A549 (cell line): ENCODE measurements around the gene BCL2. TPM values are rescaled to one million over a fixed set of nuclear protein-coding genes. Genes with fewer than 3 reads are reported as not detected.

Experiments
- ATAC-seq, 2 experiments: fragments of 200-7000 bp in 1 of 2; fragments of >200 bp in 1 of 2; cut with Nextera tagmentation in 1 of 2; cut with Tn5 transposase in 1 of 2; 3 replicates each; pipeline versions ENCODE4 v1.8.0 to v1.9.1; 2018 to 2020; ENCODE audit warnings: mild to moderate bottlenecking in 1 of 2, moderate library complexity in 1 of 2
- CTCF ChIA-PET: fragments of 300-600 bp; sonication (Branson Sonifier 250); formaldehyde crosslinking; extraction: SDS; loops from one replicate; lab custom pipeline; 2021; ENCODE audit warnings: antibody characterized with exemption, inconsistent platforms; lab: Yijun Ruan, JAX
- POLR2A ChIA-PET: fragments of 350-600 bp; formaldehyde crosslinking; extraction: SDS; loops from one replicate; lab custom pipeline; 2021; ENCODE audit warnings: antibody characterized with exemption, inconsistent platforms; lab: Yijun Ruan, JAX
- DNase-seq, 2 experiments: peaks; one replicate each; pipeline versions ENCODE4 v3.0.0 to v3.0.0-alpha.2; 2011 to 2016; ENCODE audit warnings: low read depth in 1 of 2, low spot score in 1 of 2
- FAIRE-seq: peaks from 2 replicates; lab custom pipeline; 2011; peaks lifted over from hg19 to GRCh38; lab: Jason Lieb, UNC
- H3K27ac ChIP-seq, 2 experiments: fragments of >200 bp; sonication (Bioruptor Twin); formaldehyde crosslinking; 3 replicates each; pipeline ENCODE4 v1.5.1; 2016 to 2017
- H3K4me1 ChIP-seq: fragments of >200 bp; sonication (Bioruptor Twin); formaldehyde crosslinking; 3 replicates; pipeline ENCODE4 v1.6.1; 2016
- H3K4me2 ChIP-seq: fragments of >200 bp; sonication (Bioruptor Twin); formaldehyde crosslinking; 3 replicates; pipeline ENCODE4 v1.6.1; 2016
- H3K4me3 ChIP-seq: fragments of >200 bp; sonication (Bioruptor Twin); formaldehyde crosslinking; 3 replicates; pipeline ENCODE4 v1.5.1; 2016
- H3K9me3 ChIP-seq: fragments of >200 bp; sonication (Bioruptor Twin); formaldehyde crosslinking; 3 replicates; pipeline ENCODE4 v1.6.1; 2016
- CEBPB ChIP-seq, 2 experiments: fragments of >200 bp in 1 of 2; sonication (Bioruptor Twin) in 1 of 2; formaldehyde crosslinking in 1 of 2; IDR thresholded peaks; 2 replicates each; pipeline ENCODE4 v1.6.1; 2012 to 2016
- CHD2 ChIP-seq: fragments of 150-350 bp; IDR thresholded peaks from 2 replicates; pipeline ENCODE4 v1.6.1; 2014; ENCODE audit warnings: low read length; ENCODE audit not compliant: partially characterized antibody
- CHD4 ChIP-seq: fragments of 200-600 bp; sonication (generic); IDR thresholded peaks from 2 replicates; pipeline ENCODE4 v1.6.1; 2016; ENCODE audit warnings: antibody characterized with exemption, mild to moderate bottlenecking, borderline replicate concordance
- EHMT2 ChIP-seq: fragments of 200-600 bp; sonication (generic); IDR thresholded peaks from 2 replicates; pipeline ENCODE4 v1.6.1; 2016; ENCODE audit warnings: antibody characterized with exemption, low read depth, mild to moderate bottlenecking, moderate library complexity
- ESRRA ChIP-seq: fragments of 150-350 bp; IDR thresholded peaks from 2 replicates; pipeline ENCODE4 v1.6.1; 2014; ENCODE audit warnings: mild to moderate bottlenecking, low read length, borderline replicate concordance
- FOSB ChIP-seq: fragments of 250-450 bp; sonication (Bioruptor Pico); IDR thresholded peaks from 2 replicates; pipeline ENCODE4 v1.5.0; 2020; ENCODE audit warnings: mild to moderate bottlenecking, moderate library complexity
- FOSL2 ChIP-seq, 2 experiments: fragments of 450-650 bp in 1 of 2; fragments of >200 bp in 1 of 2; sonication (Bioruptor Twin) in 1 of 2; formaldehyde crosslinking; IDR thresholded peaks; 2 replicates each; pipeline versions ENCODE4 v1.5.0 to v1.6.1; 2016 to 2020; ENCODE audit warnings: mild to moderate bottlenecking in 1 of 2, moderate library complexity in 1 of 2
- FOXS1 ChIP-seq: fragments of 250-450 bp; sonication (Bioruptor Pico); IDR thresholded peaks from 2 replicates; pipeline ENCODE4 v1.5.0; 2020; ENCODE audit warnings: mild to moderate bottlenecking, moderate library complexity
- GATA3 ChIP-seq: IDR thresholded peaks from 2 replicates; pipeline ENCODE4 v1.6.1; 2012; ENCODE audit warnings: borderline replicate concordance
- HDAC2 ChIP-seq: fragments of 200-600 bp; sonication (generic); IDR thresholded peaks from 2 replicates; pipeline ENCODE4 v1.6.1; 2016
- HEYL ChIP-seq: fragments of 250-450 bp; sonication (Bioruptor Pico); IDR thresholded peaks from 2 replicates; pipeline ENCODE4 v1.8.0; 2021; ENCODE audit warnings: mild to moderate bottlenecking, moderate library complexity
- HOXA7 ChIP-seq: fragments of 250-450 bp; sonication (Bioruptor Pico); IDR thresholded peaks from 2 replicates; pipeline ENCODE4 v1.5.0; 2020; ENCODE audit warnings: mild to moderate bottlenecking, moderate library complexity
- JUN ChIP-seq, 2 experiments: fragments of >200 bp; sonication (Bioruptor Twin); formaldehyde crosslinking; IDR thresholded peaks; 2 replicates in 1 of 2; 3 replicates in 1 of 2; pipeline ENCODE4 v1.6.1; 2016 to 2017
- JUNB ChIP-seq: fragments of >200 bp; sonication (Bioruptor Twin); formaldehyde crosslinking; IDR thresholded peaks from 2 replicates; pipeline ENCODE4 v1.6.1; 2016
- KDM1A ChIP-seq: fragments of 200-600 bp; sonication (generic); IDR thresholded peaks from 2 replicates; pipeline ENCODE4 v1.6.1; 2016; ENCODE audit warnings: low read depth, mild to moderate bottlenecking
- MAFK ChIP-seq: fragments of 450-650 bp; IDR thresholded peaks from 2 replicates; pipeline ENCODE4 v1.6.1; 2014; ENCODE audit not compliant: partially characterized antibody
- NPAS2 ChIP-seq: fragments of 250-450 bp; sonication (Bioruptor Pico); IDR thresholded peaks from 2 replicates; pipeline ENCODE4 v1.8.0; 2022; ENCODE audit warnings: mild to moderate bottlenecking, moderate library complexity, borderline replicate concordance
- NR3C1 ChIP-seq: fragments of >200 bp; sonication (Bioruptor Twin); formaldehyde crosslinking; IDR thresholded peaks from 3 replicates; pipeline ENCODE4 v1.6.1; 2017
- PHF8 ChIP-seq: fragments of 200-600 bp; sonication (generic); IDR thresholded peaks from 2 replicates; pipeline ENCODE4 v1.6.1; 2016; ENCODE audit warnings: low read depth, mild to moderate bottlenecking, antibody characterized with exemption, moderate library complexity, borderline replicate concordance
- POLR2A ChIP-seq: IDR thresholded peaks from 2 replicates; pipeline ENCODE4 v1.6.1; 2012; ENCODE audit warnings: mild to moderate bottlenecking, low read length
- POLR2AphosphoS2 ChIP-seq: conservative IDR thresholded peaks from 2 replicates; pipeline ENCODE4 v1.6.1; 2012; ENCODE audit warnings: low read length, improper control_type of control experiment, inconsistent platforms
- RAD21 ChIP-seq, 2 experiments: fragments of >200 bp in 1 of 2; sonication (Bioruptor Twin) in 1 of 2; formaldehyde crosslinking in 1 of 2; IDR thresholded peaks in 1 of 2; conservative IDR thresholded peaks in 1 of 2; 2 replicates in 1 of 2; 3 replicates in 1 of 2; pipeline ENCODE4 v1.6.1; 2012 to 2018; ENCODE audit warnings: inconsistent platforms in 1 of 2
- RCOR1 ChIP-seq: fragments of 150-350 bp; IDR thresholded peaks from 2 replicates; pipeline ENCODE4 v1.6.1; 2014; ENCODE audit warnings: antibody characterized with exemption, low read length, low read depth
- RFX5 ChIP-seq: fragments of 450-650 bp; IDR thresholded peaks from 2 replicates; pipeline ENCODE4 v1.7.1; 2014; ENCODE audit warnings: antibody characterized with exemption, mild to moderate bottlenecking, moderate library complexity
- SREBF2 ChIP-seq: fragments of 450-650 bp; IDR thresholded peaks from 2 replicates; pipeline ENCODE4 v1.6.1; 2014; ENCODE audit warnings: mild to moderate bottlenecking, moderate library complexity
- TFCP2L1 ChIP-seq: fragments of 250-450 bp; sonication (Bioruptor Pico); IDR thresholded peaks from 2 replicates; pipeline ENCODE4 v1.5.0; 2021; ENCODE audit warnings: mild to moderate bottlenecking
- ZFP36 ChIP-seq: fragments of 450-650 bp; IDR thresholded peaks from 2 replicates; pipeline ENCODE4 v1.6.1; 2014; ENCODE audit warnings: borderline replicate concordance; ENCODE audit not compliant: partially characterized antibody
- WGBS: methylation state at CpG from one replicate; pipeline ENCODE4 v1.1.6; 2017; ENCODE audit errors: missing lambda C conversion rate; 5-methylcytosine and 5-hydroxymethylcytosine counted together
- polyA plus RNA-seq, 4 experiments: library from polyadenylated mRNA; depleted of rRNA in 3 of 4; stranded (reverse); fragments of >200 nt; fragmentation: RNase III in 1 of 4; extraction: RNeasy Plus Mini Kit Qiagen cat#74134 plus additional on column Dnase treatment in 1 of 4; gene quantifications; 2 replicates in 3 of 4; 3 replicates in 1 of 4; pipeline ENCODE4 v1.2.3, GENCODE V29; 2011 to 2017
- TF ChIP-seq, protein P1 (sequence below): fragments of 250-450 bp; sonication (Bioruptor Pico); IDR thresholded peaks from 2 replicates; pipeline ENCODE4 v1.5.0; 2021; ENCODE audit warnings: mild to moderate bottlenecking, moderate library complexity, borderline replicate concordance
- TF ChIP-seq, protein P2 (sequence below): IDR thresholded peaks from 2 replicates; pipeline ENCODE4 v1.6.1; 2012; ENCODE audit warnings: low read depth, borderline replicate concordance
- TF ChIP-seq, protein P3 (sequence below): fragments of 150-350 bp; IDR thresholded peaks from 2 replicates; pipeline ENCODE4 v1.6.1; 2014; ENCODE audit warnings: low read depth, mild to moderate bottlenecking, low read length
- TF ChIP-seq, protein P4 (sequence below): fragments of >200 bp; sonication (Bioruptor Twin); formaldehyde crosslinking; IDR thresholded peaks from 2 replicates; pipeline ENCODE4 v1.6.1; 2016
- TF ChIP-seq, protein P5 (sequence below): IDR thresholded peaks from 2 replicates; pipeline ENCODE4 v1.6.1; 2012
- TF ChIP-seq, protein P6 (sequence below): fragments of >200 bp; sonication (Bioruptor Twin); formaldehyde crosslinking; IDR thresholded peaks from 3 replicates; pipeline ENCODE4 v1.6.1; 2016

The BCL2 gene
- polyA plus RNA-seq, 2 of the 4 experiments (the other 2 are of a cell fraction): 0.50 to 0.61 TPM

DNA sequence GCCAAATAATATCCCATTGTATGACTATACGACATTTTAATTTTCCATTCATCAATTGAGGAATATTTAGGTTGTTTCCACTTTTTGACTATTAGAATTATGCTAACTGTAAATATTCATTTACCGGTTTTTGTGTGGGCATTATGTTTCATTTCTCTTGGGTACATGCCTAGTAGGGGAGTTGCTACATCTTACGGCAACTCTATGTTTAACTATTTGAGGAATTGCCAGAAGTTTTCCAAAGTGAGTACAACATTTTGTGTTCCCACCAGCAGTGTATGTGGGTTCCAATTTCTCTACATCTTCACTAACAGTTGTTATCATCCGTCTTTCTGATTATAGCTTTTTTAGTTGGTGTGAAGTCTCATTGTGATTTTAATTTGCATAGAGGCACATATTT lies 49.0 kb upstream of the BCL2 start (continued):
- TF ChIP-seq POLR2A: no peak
- no peak for TF ChIP-seq FOXS1 (CRISPR knock-in tag)

DNA sequence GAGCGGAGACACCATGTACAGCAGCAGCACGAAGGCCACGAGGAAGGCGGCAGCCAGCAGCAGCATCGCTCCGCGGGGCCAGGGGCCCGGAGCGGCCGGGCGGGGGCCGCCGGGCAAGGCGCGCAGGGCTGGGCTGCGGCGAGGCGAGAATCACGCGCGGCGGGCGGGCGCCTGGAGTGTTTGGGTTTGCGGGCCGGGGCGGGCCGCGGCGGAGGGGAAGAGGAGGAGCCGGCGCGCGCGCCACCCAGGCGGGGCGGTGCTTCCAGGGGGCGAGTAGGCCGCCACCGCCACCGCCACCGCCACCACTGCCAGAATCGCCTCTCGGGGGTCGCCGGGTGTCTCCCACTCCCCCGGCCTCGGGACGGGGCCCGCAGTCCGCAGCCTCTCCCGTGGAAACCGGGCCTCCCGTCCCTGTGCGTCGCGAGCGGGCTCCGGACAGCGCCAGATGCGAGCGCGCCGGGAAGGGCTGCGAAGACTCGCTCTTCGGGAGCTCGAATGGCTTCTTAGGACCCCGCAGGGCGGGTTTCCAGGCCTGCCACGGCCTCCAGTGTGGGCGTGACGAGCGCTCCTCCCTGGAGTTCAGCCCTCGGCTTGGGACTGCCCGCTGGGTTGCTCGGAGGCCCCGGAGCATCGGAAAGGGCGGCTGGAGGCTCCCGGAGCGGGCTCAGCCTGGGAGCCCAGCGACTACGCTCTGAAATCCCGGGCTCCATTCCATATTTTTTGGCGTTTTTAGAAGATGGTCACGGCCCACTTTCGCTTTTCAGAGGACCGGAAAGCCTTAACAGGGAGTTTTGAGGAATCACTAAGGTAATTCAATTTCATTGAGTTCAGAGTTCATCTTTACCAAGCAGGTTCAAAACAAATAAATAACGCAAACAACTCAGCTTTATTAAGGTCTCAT lies 47.7 kb upstream of the BCL2 start, which contains the start of gene KDSR:
Gene KDSR, minus strand, starts transcription at position 154 of the 901 bp plus-strand sequence. Its CDS starts 88 bp downstream, at position 66.
- 0 out of 3 replicates have a peak, but pooled peaks cover 5% of the 10 kb centered on the region for H3K9me3 ChIP-seq
- H3K4me2 ChIP-seq: peak within 1 kb of the TSS; percentile 96
- TF ChIP-seq HEYL (CRISPR knock-in tag): no peak
- TF ChIP-seq, protein P1, sequence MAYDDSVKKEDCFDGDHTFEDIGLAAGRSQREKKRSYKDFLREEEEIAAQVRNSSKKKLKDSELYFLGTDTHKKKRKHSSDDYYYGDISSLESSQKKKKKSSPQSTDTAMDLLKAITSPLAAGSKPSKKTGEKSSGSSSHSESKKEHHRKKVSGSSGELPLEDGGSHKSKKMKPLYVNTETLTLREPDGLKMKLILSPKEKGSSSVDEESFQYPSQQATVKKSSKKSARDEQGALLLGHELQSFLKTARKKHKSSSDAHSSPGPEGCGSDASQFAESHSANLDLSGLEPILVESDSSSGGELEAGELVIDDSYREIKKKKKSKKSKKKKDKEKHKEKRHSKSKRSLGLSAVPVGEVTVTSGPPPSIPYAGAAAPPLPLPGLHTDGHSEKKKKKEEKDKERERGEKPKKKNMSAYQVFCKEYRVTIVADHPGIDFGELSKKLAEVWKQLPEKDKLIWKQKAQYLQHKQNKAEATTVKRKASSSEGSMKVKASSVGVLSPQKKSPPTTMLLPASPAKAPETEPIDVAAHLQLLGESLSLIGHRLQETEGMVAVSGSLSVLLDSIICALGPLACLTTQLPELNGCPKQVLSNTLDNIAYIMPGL (CRISPR knock-in tag): no peak
- no peak for TF ChIP-seq NPAS2 (CRISPR knock-in tag)
- no peak for TF ChIP-seq MAFK
- no peak for TF ChIP-seq HOXA7
- TF ChIP-seq, protein P2, sequence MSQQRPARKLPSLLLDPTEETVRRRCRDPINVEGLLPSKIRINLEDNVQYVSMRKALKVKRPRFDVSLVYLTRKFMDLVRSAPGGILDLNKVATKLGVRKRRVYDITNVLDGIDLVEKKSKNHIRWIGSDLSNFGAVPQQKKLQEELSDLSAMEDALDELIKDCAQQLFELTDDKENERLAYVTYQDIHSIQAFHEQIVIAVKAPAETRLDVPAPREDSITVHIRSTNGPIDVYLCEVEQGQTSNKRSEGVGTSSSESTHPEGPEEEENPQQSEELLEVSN: no peak; the same call in 1 of the 2 replicates
- no peak for TF ChIP-seq SREBF2
- TF ChIP-seq JUNB: no peak
- no peak for TF ChIP-seq HDAC2
- peak; percentile 98 for TF ChIP-seq PHF8
- peak; percentile 19 for TF ChIP-seq ZFP36
- TF ChIP-seq CHD4: no peak
- TF ChIP-seq EHMT2: no peak
- TF ChIP-seq JUN (IDR thresholded peaks at IDR 0.05): peak in 1 of 2 experiments; percentile 69; a peak in 3 of 5 replicates
- TF ChIP-seq RFX5: peak; percentile 81
- peak; percentile 37; the same call in 1 of the 2 replicates for TF ChIP-seq GATA3
- peak; percentile 77 for TF ChIP-seq POLR2A
- TF ChIP-seq KDM1A: no peak
- no peak for TF ChIP-seq RAD21 (conservative IDR thresholded peaks at IDR 0.05 in 1 of 2, IDR thresholded peaks at IDR 0.05 in 1 of 2)
- TF ChIP-seq, protein P3, sequence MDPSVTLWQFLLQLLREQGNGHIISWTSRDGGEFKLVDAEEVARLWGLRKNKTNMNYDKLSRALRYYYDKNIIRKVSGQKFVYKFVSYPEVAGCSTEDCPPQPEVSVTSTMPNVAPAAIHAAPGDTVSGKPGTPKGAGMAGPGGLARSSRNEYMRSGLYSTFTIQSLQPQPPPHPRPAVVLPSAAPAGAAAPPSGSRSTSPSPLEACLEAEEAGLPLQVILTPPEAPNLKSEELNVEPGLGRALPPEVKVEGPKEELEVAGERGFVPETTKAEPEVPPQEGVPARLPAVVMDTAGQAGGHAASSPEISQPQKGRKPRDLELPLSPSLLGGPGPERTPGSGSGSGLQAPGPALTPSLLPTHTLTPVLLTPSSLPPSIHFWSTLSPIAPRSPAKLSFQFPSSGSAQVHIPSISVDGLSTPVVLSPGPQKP: no peak
- no peak for TF ChIP-seq NR3C1
- TF ChIP-seq, protein P4, sequence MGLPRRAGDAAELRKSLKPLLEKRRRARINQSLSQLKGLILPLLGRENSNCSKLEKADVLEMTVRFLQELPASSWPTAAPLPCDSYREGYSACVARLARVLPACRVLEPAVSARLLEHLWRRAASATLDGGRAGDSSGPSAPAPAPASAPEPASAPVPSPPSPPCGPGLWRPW: no peak
- TF ChIP-seq, protein P5, sequence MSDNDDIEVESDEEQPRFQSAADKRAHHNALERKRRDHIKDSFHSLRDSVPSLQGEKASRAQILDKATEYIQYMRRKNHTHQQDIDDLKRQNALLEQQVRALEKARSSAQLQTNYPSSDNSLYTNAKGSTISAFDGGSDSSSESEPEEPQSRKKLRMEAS: peak; percentile 73
- no peak for TF ChIP-seq POLR2AphosphoS2
- no peak for TF ChIP-seq ESRRA
- 0 out of 2 replicates have a peak, but pooled peaks have one; percentile 17 for TF ChIP-seq RCOR1
- no peak for TF ChIP-seq FOSB
- no peak for TF ChIP-seq CEBPB (IDR thresholded peaks at IDR 0.05)
- TF ChIP-seq CHD2: no peak
- TF ChIP-seq, protein P6, sequence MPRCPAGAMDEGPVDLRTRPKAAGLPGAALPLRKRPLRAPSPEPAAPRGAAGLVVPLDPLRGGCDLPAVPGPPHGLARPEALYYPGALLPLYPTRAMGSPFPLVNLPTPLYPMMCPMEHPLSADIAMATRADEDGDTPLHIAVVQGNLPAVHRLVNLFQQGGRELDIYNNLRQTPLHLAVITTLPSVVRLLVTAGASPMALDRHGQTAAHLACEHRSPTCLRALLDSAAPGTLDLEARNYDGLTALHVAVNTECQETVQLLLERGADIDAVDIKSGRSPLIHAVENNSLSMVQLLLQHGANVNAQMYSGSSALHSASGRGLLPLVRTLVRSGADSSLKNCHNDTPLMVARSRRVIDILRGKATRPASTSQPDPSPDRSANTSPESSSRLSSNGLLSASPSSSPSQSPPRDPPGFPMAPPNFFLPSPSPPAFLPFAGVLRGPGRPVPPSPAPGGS: 0 out of 3 replicates have a peak, but pooled peaks have one; percentile 70
- TF ChIP-seq TFCP2L1: no peak
- no peak for TF ChIP-seq FOSL2 (IDR thresholded peaks at IDR 0.05)
- TF ChIP-seq FOSL2 (CRISPR knock-in tag; IDR thresholded peaks at IDR 0.05): no peak
- H3K4me1 ChIP-seq: 0 out of 3 replicates have a peak, but pooled peaks cover 6% of the 10 kb centered on the region
- ChIA-PET POLR2A (interaction anchor here (0.6 to 1.4 kb wide), 9 partner anchors 11 to 982 kb away, joined by 3 to 16 read pairs (median 3); partner anchors contain the start of gene VPS4B), CTCF (interaction anchor here (0.6 kb wide), 1 partner anchor 46 kb away, joined by 3 read pairs; no protein-coding TSS in a partner anchor)
- FAIRE-seq: no peak
- ATAC-seq: peak; percentile 95 to 97
- H3K4me3 ChIP-seq: peak within 1 kb of the TSS; percentile 95
- WGBS: 1% methylated on average over 16 of the region's 90 CpGs
- peak; percentile 84 to 96 for DNase-seq
- H3K27ac ChIP-seq: peak within 1 kb of the TSS; percentile 82 to 94
